ENCODE results near the gene FCRLA.

DNA sequence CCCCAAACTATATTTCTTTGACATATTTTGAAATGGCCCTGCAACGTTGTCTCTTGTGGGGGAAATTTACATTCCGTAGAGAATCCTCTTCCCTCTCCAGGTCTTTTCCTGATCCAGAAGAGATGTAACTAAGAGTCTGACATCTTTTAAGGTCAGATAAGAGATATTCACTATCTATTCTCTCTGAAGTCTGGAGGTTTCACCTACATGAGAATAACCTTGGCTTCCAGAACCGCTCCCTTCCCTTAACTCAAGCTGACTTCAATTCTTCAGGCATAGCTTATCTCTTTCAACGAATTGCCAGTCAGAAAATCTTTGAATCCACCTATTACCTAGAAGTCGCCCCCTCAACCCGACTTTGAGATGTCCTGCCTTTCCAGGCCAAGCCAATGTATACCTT, 24.2 kb downstream of the FCRLA start:
- TF ChIP-seq POLR2A (IDR thresholded peaks at IDR 0.05; ENCODE audit: low read depth, low read length), result no peak
- TF ChIP-seq, protein P1, sequence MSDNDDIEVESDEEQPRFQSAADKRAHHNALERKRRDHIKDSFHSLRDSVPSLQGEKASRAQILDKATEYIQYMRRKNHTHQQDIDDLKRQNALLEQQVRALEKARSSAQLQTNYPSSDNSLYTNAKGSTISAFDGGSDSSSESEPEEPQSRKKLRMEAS (IDR thresholded peaks at IDR 0.05; ENCODE audit: insufficient read depth, insufficient read length), result no peak

All from endothelial cell of umbilical vein (primary cell).